HEK293T (cell line): ENCODE measurements around the gene ASB5.

ENCODE experiments used
- BHLHE40 ChIP-seq: fragments of 450-650 bp; IDR thresholded peaks from 2 replicates; pipeline ENCODE4 v1.6.1; 2016; ENCODE audit warnings: mild to moderate bottlenecking, moderate library complexity, borderline replicate concordance
- CTBP1 ChIP-seq: fragments of 450-650 bp; IDR thresholded peaks from 2 replicates; pipeline ENCODE4 v1.6.1; 2016; ENCODE audit warnings: borderline replicate concordance
- FOXK2 ChIP-seq: fragments of 450-650 bp; IDR thresholded peaks from 2 replicates; pipeline ENCODE4 v1.6.1; 2016; ENCODE audit warnings: mild to moderate bottlenecking
- LEF1 ChIP-seq: fragments of 450-650 bp; IDR thresholded peaks from 2 replicates; pipeline ENCODE4 v1.6.1; 2017; ENCODE audit warnings: mild to moderate bottlenecking, borderline replicate concordance
- NFRKB ChIP-seq: fragments of 450-650 bp; IDR thresholded peaks from 2 replicates; pipeline ENCODE4 v1.6.1; 2016; ENCODE audit warnings: mild to moderate bottlenecking, moderate library complexity
- SP1 ChIP-seq: fragments of 450-650 bp; IDR thresholded peaks from 2 replicates; pipeline ENCODE4 v1.6.1; 2017

- TF ChIP-seq CTBP1 (no peak), LEF1 (no peak), NFRKB (no peak), BHLHE40 (no peak), SP1 (no peak), FOXK2 (no peak)
Measured at GRCh38 chr4:176277162-176277904, 8.3 kb upstream of the ASB5 start.
